ENCODE measurements around the gene STAM.
A peak's percentile ranks its signal among the peaks of the same experiment; 100 is the strongest.
"Not testable (repeated sequence)": the region's sequence is repeated elsewhere in the genome, so short reads cannot be mapped to it uniquely, and the experiment has no call there.

STAM gene

DNA sequence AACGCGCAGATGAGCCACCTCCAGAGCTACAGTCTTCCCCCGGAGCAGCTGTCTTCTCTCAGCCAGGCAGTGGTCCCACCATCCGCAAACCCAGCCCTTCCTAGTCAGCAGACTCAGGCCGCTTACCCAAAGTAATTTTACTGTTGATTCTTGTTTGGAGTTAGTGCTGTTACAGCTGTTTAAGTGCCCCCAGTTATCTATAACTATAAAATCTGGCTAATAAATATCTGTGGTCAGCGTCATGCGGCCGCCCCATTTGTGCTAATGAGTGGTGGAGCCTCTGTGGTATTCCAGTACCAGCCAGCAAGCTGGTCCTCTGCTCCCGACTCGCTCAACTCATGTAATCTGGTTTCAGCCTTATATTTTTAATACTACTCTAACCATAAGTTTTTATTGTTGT, 64.9 kb downstream of the STAM start:
- Histone ChIP-seq H3K27me3 (replicated peaks; ENCODE audit: control insufficient read depth, insufficient read depth, low read length) (no peaks in the 10 kb centered on the region), H3K4me1 (ENCODE audit: control insufficient read depth, insufficient read depth, low read length) (peaks cover 10% of the 10 kb centered on the region), H3K36me3 (ENCODE audit: control insufficient read depth, insufficient read depth, low read length, severe bottlenecking) (peaks cover 74% of the 10 kb centered on the region), H3K9me3 (ENCODE audit: control insufficient read depth, low read length) (no peaks in the 10 kb centered on the region), H3K4me3 (ENCODE audit: low read length) (no peak overlapping the region), H3K9ac (ENCODE audit: low read length) (no peak overlapping the region)
- no peak for DNase-seq (ENCODE audit: low read depth)

DNA sequence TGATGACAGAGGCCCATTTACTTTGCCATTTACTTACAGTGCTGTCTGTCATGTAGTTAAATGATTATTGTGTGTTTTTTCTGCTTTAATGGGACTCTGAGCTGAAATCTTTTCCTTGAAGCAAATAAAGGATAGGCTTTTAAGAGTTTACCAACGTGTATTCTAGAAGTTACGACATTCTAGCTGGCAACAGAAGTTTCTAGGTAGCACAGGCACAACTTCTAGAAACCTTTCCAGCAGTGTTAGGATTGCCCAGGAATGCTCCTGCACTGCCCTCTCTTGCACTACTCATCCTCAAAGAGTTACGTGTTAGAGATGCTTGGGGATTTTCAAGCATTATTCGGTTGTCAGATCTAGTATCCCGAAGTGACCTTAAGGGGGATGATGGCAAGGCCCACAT, 65.5 kb downstream of the STAM start:
- Histone ChIP-seq H3K9me3 (ENCODE audit: control insufficient read depth, low read length) (no peaks in the 10 kb centered on the region), H3K9ac (ENCODE audit: low read length) (no peak overlapping the region), H3K36me3 (ENCODE audit: control insufficient read depth, insufficient read depth, low read length, severe bottlenecking) (peaks cover 74% of the 10 kb centered on the region), H3K4me1 (ENCODE audit: control insufficient read depth, insufficient read depth, low read length) (peaks cover 10% of the 10 kb centered on the region), H3K4me3 (ENCODE audit: low read length) (no peak overlapping the region), H3K27me3 (replicated peaks; ENCODE audit: control insufficient read depth, insufficient read depth, low read length) (no peaks in the 10 kb centered on the region)
- DNase-seq (ENCODE audit: low read depth) = no peak

DNA sequence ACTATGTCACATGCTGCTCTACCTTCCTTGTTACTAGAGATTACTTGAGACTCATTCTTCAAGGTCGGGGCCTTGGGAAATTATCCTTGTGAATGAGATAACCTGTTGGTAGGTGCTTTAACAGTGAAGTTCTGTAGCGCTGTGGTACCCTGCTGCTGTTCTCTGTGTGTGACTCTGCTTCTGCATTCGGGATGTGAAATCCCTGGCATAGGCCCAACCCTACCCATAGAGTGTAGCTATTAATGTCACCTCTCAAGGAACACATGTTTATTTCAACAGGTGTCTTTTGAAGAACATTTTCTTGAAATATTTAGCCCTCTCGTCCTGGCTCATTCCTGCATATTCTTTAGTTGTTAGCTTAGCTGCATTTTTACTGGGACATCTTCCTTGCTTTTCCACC, 66.2 kb downstream of the STAM start:
- peaks cover 74% of the 10 kb centered on the region for H3K36me3 ChIP-seq (ENCODE audit: control insufficient read depth, insufficient read depth, low read length, severe bottlenecking)
- DNase-seq (ENCODE audit: low read depth) = no peak
- H3K4me1 ChIP-seq (ENCODE audit: control insufficient read depth, insufficient read depth, low read length) = peaks cover 10% of the 10 kb centered on the region
- no peak overlapping the region for H3K9ac ChIP-seq (ENCODE audit: low read length)
- H3K9me3 ChIP-seq (ENCODE audit: control insufficient read depth, low read length) = no peaks in the 10 kb centered on the region
- no peak overlapping the region for H3K4me3 ChIP-seq (ENCODE audit: low read length)
- H3K27me3 ChIP-seq (replicated peaks; ENCODE audit: control insufficient read depth, insufficient read depth, low read length) = no peaks in the 10 kb centered on the region

DNA sequence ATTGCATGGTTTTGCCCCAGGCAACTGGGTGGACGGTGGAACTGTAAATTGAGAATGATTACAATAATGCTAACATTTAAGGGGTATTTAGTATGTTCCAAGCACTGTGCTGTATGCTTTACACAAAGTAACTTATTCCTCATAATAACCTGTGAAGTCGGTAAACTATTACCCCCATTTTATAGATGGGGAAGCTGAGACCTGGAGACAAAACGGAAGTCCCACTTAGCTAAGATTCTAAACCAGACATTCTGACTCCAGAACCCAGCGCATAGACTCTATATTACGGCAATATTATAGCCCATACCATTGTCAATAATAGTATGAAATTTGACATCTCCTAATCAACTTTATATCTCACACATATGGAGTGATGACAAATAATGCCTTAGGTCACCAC, 68.1 kb downstream of the STAM start:
- no peak for DNase-seq (ENCODE audit: low read depth)
- Histone ChIP-seq H3K4me3 (ENCODE audit: low read length) (peak overlapping the region; percentile 42), H3K9ac (ENCODE audit: low read length) (no peak overlapping the region), H3K36me3 (ENCODE audit: control insufficient read depth, insufficient read depth, low read length, severe bottlenecking) (peaks cover 75% of the 10 kb centered on the region), H3K9me3 (ENCODE audit: control insufficient read depth, low read length) (no peaks in the 10 kb centered on the region), H3K27me3 (replicated peaks; ENCODE audit: control insufficient read depth, insufficient read depth, low read length) (no peaks in the 10 kb centered on the region), H3K4me1 (ENCODE audit: control insufficient read depth, insufficient read depth, low read length) (peaks cover 10% of the 10 kb centered on the region)

DNA sequence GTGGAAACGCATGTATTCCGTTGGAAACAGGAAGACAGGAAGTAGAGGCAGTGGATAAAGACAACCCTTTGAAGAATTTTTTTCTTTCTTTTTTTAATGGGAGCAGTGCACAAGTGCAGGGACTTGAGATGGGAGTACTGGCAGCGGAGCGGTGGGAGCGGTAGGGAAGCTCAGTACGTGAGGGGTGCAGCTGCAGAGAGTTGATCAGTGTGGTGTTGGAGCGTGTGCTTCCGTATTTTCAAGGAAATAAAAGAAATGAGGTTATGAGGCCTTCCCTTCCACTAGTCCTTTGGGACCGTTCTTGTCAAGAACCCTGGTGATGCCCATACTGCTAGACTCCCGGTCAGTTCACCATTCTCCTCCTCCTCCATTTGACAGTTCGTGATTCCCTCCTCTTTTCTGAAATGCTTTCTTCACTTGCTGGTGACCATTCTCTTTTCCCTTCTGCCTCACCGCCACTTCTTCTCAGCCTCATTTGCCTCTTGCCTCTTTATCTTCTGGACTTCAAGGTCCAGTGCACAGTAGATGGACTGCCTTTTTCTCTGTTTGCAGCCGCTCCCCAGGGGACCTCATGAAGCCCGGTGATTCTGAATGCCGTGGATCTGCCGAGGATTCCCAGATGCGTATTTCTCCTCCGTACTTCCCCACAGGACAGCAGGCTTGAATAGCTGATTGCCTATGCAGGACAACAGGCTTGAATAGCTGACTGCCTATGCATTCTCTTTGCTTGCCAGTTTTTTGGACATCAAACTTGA, 68.9 kb downstream of the STAM start:
- H3K4me3 ChIP-seq (ENCODE audit: low read length) = peak overlapping the region; percentile 42
- H3K9me3 ChIP-seq (ENCODE audit: control insufficient read depth, low read length) = no peaks in the 10 kb centered on the region
- DNase-seq (ENCODE audit: low read depth) = peak; percentile 2
- H3K27me3 ChIP-seq (replicated peaks; ENCODE audit: control insufficient read depth, insufficient read depth, low read length) = no peaks in the 10 kb centered on the region
- H3K36me3 ChIP-seq (ENCODE audit: control insufficient read depth, insufficient read depth, low read length, severe bottlenecking) = peaks cover 81% of the 10 kb centered on the region
- H3K4me1 ChIP-seq (ENCODE audit: control insufficient read depth, insufficient read depth, low read length) = peaks cover 10% of the 10 kb centered on the region
- H3K9ac ChIP-seq (ENCODE audit: low read length) = no peak overlapping the region

DNA sequence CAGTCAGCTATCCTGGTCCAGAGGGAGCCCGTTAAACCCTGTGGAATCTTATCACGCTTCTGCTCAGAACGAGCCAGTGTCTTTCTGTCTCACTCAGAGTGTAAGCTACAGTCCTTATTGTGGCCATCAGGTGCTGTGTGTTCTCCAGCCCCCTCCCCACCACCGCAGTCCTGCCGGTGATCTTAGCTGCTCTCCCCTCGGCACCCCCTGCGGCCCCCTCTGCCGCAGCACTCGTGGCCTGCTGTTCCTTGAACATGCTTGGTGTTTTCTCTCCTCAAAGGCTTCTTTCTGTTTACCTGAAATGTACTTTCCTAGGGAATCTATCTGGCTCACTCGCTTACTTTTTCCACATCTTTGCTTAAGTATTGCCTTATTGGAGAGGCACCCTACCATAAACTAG, 69.8 kb downstream of the STAM start:
- Histone ChIP-seq H3K27me3 (replicated peaks; ENCODE audit: control insufficient read depth, insufficient read depth, low read length) (no peaks in the 10 kb centered on the region), H3K4me3 (ENCODE audit: low read length) (no peak overlapping the region), H3K9me3 (ENCODE audit: control insufficient read depth, low read length) (no peaks in the 10 kb centered on the region), H3K4me1 (ENCODE audit: control insufficient read depth, insufficient read depth, low read length) (peaks cover 10% of the 10 kb centered on the region), H3K36me3 (ENCODE audit: control insufficient read depth, insufficient read depth, low read length, severe bottlenecking) (peaks cover 75% of the 10 kb centered on the region), H3K9ac (ENCODE audit: low read length) (no peak overlapping the region)
- no peak for DNase-seq (ENCODE audit: low read depth)

DNA sequence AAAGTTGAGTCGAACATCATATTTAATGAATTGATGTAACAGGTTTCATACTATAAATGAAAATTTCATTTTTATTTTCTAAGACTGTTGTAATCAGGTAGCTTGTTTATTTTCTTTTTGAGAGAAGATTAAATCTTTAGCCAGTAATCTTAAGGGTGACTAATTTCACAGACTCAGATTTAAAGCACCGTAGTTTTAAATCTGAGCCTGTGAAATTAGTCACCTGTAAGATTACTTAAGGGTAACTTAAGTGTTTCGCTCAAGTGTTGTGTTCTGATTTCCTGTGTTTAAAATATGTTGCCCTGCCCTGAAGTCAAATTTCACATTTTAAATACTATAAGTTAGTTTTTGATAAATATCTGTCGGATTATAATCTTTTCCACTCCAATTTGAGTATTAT, 72.2 kb downstream of the STAM start:
- no peak for DNase-seq (ENCODE audit: low read depth)
- no peak overlapping the region for H3K4me3 ChIP-seq (ENCODE audit: low read length)
- peaks cover 56% of the 10 kb centered on the region for H3K36me3 ChIP-seq (ENCODE audit: control insufficient read depth, insufficient read depth, low read length, severe bottlenecking)

DNA sequence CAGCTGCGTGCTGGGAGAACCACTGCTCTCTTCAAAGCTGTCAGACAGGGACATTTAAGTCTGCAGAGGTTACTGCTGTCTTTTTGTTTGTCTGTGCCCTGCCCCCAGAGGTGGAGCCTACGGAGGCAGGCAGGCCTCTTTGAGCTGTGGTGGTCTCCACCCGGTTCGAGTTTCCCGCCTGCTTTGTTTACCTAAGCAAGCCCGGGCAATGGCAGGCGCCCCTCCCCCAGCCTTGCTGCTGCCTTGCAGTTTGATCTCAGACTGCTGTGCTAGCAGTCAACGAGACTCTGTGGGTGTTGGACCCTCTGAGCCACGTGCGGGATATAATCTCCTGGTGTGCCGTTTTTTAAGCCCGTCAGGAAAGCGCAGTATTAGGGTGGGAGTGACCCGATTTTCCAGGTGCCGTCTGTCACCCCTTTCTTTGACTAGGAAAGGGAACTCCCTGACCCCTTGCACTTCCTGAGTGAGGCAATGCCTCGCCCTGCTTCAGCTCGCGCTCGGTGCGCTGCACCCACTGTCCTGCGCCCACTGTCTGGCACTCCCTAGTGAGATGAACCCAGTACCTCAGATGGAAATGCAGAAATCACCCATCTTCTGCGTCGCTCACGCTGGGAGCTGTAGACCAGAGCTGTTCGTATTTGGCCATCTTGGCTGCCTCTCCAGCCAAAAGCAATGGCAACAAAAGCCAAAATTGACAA, 78.5 kb downstream of the STAM start:
- not testable (repeated sequence) for H3K4me3 ChIP-seq (ENCODE audit: low read length); H3K36me3 ChIP-seq (ENCODE audit: control insufficient read depth, insufficient read depth, low read length, severe bottlenecking); H3K4me1 ChIP-seq (ENCODE audit: control insufficient read depth, insufficient read depth, low read length); H3K27me3 ChIP-seq (replicated peaks; ENCODE audit: control insufficient read depth, insufficient read depth, low read length); H3K9ac ChIP-seq (ENCODE audit: low read length); H3K9me3 ChIP-seq (ENCODE audit: control insufficient read depth, low read length); DNase-seq (ENCODE audit: low read depth)

More for the DNA sequence above, 72.2 kb downstream of the STAM start:
- H3K27me3 ChIP-seq (replicated peaks; ENCODE audit: control insufficient read depth, insufficient read depth, low read length) = no peaks in the 10 kb centered on the region
- peaks cover 10% of the 10 kb centered on the region for H3K4me1 ChIP-seq (ENCODE audit: control insufficient read depth, insufficient read depth, low read length)
- H3K9me3 ChIP-seq (ENCODE audit: control insufficient read depth, low read length) = no peaks in the 10 kb centered on the region
- no peak overlapping the region for H3K9ac ChIP-seq (ENCODE audit: low read length)

DNA sequence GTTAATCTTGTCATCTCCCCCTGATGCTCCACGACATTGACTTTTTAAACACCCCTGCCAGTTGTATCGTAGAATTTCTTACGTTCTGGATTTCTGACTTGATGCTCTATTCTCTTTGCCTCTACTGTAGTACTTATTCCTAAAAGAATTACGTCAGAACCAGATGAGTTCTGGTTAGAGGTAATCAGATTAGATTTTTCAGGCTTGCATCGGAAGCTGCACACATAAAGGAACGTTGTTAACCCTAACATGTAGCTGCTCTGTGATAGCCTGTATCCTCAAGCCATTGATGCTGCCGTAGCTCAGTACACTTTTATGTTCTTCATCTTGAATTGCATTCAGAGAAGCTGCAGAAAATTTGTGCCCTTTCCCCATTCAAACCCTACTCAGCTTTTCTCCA, 81.8 kb downstream of the STAM start:
- no peaks in the 10 kb centered on the region for H3K36me3 ChIP-seq (ENCODE audit: control insufficient read depth, insufficient read depth, low read length, severe bottlenecking)
- H3K4me3 ChIP-seq (ENCODE audit: low read length) = no peak overlapping the region
- no peak overlapping the region for H3K9ac ChIP-seq (ENCODE audit: low read length)
- no peaks in the 10 kb centered on the region for H3K27me3 ChIP-seq (replicated peaks; ENCODE audit: control insufficient read depth, insufficient read depth, low read length)
- no peak for DNase-seq (ENCODE audit: low read depth)
- no peaks in the 10 kb centered on the region for H3K4me1 ChIP-seq (ENCODE audit: control insufficient read depth, insufficient read depth, low read length)
- no peaks in the 10 kb centered on the region for H3K9me3 ChIP-seq (ENCODE audit: control insufficient read depth, low read length)

DNA sequence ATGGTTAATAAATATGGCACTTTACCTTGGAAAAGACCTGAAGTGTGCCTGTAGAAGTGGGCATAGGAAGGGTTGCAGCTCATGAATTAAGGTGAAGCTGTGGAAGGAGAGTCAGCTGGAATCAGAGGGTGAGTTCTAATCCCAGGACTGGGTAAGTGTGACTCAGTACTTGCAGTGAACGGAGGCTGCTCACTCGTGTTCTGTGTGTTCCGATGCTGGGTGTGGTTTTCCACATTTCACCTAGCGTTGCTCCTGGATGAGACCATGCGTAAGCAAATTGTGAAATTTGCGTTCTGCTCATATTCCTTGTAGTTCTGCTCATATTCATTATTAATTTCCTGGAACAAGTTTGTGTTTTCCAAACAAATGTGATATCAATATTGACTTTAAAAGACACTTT, 85.7 kb downstream of the STAM start:
- DNase-seq (ENCODE audit: low read depth) = no peak
- Histone ChIP-seq H3K36me3 (ENCODE audit: control insufficient read depth, insufficient read depth, low read length, severe bottlenecking) (no peaks in the 10 kb centered on the region), H3K9ac (ENCODE audit: low read length) (no peak overlapping the region), H3K27me3 (replicated peaks; ENCODE audit: control insufficient read depth, insufficient read depth, low read length) (no peaks in the 10 kb centered on the region), H3K9me3 (ENCODE audit: control insufficient read depth, low read length) (no peaks in the 10 kb centered on the region), H3K4me3 (ENCODE audit: low read length) (no peak overlapping the region), H3K4me1 (ENCODE audit: control insufficient read depth, insufficient read depth, low read length) (no peaks in the 10 kb centered on the region)

DNA sequence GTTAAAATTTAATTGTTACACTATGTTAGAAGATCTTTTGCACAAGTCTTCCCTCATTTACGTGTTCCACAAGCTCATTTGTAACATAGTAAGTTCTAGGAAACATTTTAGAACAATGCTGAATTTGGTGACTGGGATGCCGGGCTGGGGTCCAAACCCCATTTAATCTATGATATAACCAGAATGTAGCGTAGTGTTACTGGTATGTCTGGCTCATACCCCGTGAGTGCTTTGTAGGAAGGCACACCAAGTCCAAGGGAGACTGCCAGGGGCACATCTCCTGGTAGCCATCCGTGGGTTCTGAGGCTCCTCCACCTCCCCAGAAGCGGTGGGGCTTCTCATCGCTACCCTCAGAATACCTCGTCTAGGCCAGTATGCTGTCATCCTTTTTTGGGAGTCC, 86.7 kb downstream of the STAM start:
- Histone ChIP-seq H3K4me3 (ENCODE audit: low read length) (no peak overlapping the region), H3K36me3 (ENCODE audit: control insufficient read depth, insufficient read depth, low read length, severe bottlenecking) (no peaks in the 10 kb centered on the region), H3K27me3 (replicated peaks; ENCODE audit: control insufficient read depth, insufficient read depth, low read length) (no peaks in the 10 kb centered on the region), H3K9ac (ENCODE audit: low read length) (no peak overlapping the region), H3K9me3 (ENCODE audit: control insufficient read depth, low read length) (no peaks in the 10 kb centered on the region), H3K4me1 (ENCODE audit: control insufficient read depth, insufficient read depth, low read length) (no peaks in the 10 kb centered on the region)
- no peak for DNase-seq (ENCODE audit: low read depth)
